GM10248 (cell line): Measurements from ENCODE around the gene PLEKHA1.

Source experiments
- CTCF ChIA-PET: fragments of 300-600 bp; sonication (Branson Sonifier 250); formaldehyde crosslinking; extraction: SDS; loops from one replicate; lab custom pipeline; 2021; ENCODE audit warnings: antibody characterized with exemption; lab: Yijun Ruan, JAX
- POLR2A ChIA-PET: fragments of 350-650 bp; sonication (Branson Sonifier 250); formaldehyde crosslinking; extraction: SDS; loops from one replicate; lab custom pipeline; 2020; ENCODE audit warnings: antibody characterized with exemption; lab: Yijun Ruan, JAX
- DNase-seq: peaks from one replicate; pipeline ENCODE4 v3.0.0; 2012; ENCODE audit errors: extremely low spot score
- CTCF ChIP-seq: IDR thresholded peaks from 2 replicates; pipeline ENCODE4 v1.5.1; 2012; ENCODE audit warnings: mild to moderate bottlenecking, low read depth; ENCODE audit errors: extremely low read depth, missing control alignments, control extremely low read depth

Gene PLEKHA1

GRCh38 chr10:122421054-122421625, 46.6 kb downstream of the PLEKHA1 start:
- ChIA-PET CTCF (interaction anchor here (1.0 to 1.3 kb wide), 3 partner anchors 12 to 122 kb away, joined by 3 to 5 read pairs (median 4); no protein-coding TSS in a partner anchor), POLR2A (no interaction called here)
- no peak for DNase-seq
- no peak for TF ChIP-seq CTCF

GRCh38 chr10:122421742-122422141, 47.2 kb downstream of the PLEKHA1 start:
- DNase-seq, result no peak
- POLR2A ChIA-PET, result no interaction called here
- CTCF ChIA-PET, result interaction anchor here (0.8 to 1.3 kb wide), 5 partner anchors 12 to 123 kb away, joined by 3 to 5 read pairs (median 3); no protein-coding TSS in a partner anchor
- no peak for TF ChIP-seq CTCF

- TF ChIP-seq CTCF, result no peak
- CTCF ChIA-PET, result interaction anchor here (0.8 to 1.3 kb wide), 5 partner anchors 11 to 123 kb away, joined by 3 to 5 read pairs (median 3); no protein-coding TSS in a partner anchor
- DNase-seq, result no peak
- POLR2A ChIA-PET, result no interaction called here
Measured at GRCh38 chr10:122422266-122422989, 47.9 kb downstream of the PLEKHA1 start.

GRCh38 chr10:122424059-122424458, 49.6 kb downstream of the PLEKHA1 start:
- ChIA-PET POLR2A (no interaction called here), CTCF (interaction anchor here (0.9 to 2.4 kb wide), 4 partner anchors 10 to 144 kb away, joined by 3 to 12 read pairs (median 6); no protein-coding TSS in a partner anchor)
- no peak for TF ChIP-seq CTCF
- no peak for DNase-seq

GRCh38 chr10:122426829-122427228, 52.3 kb downstream of the PLEKHA1 start:
- POLR2A ChIA-PET, result no interaction called here
- no peak for TF ChIP-seq CTCF
- CTCF ChIA-PET, result interaction anchor here (1.9 kb wide), 1 partner anchor 128 kb away, joined by 6 read pairs; no protein-coding TSS in a partner anchor
- no peak for DNase-seq

- DNase-seq, result no peak
- ChIA-PET CTCF (interaction anchor here (1.9 kb wide), 1 partner anchor 128 kb away, joined by 6 read pairs; no protein-coding TSS in a partner anchor), POLR2A (no interaction called here)
- TF ChIP-seq CTCF, result no peak
Measured at GRCh38 chr10:122427280-122427679, 52.8 kb downstream of the PLEKHA1 start.
